Body of pancreas (tissue), 4 donors: ENCODE results near the gene FOSB.

ENCODE experiments used
- POLR2A ChIP-seq, 3 donors: fragments of 450-650 bp; IDR thresholded peaks; one replicate each; pipeline ENCODE4 v1.6.1; 2016; ENCODE audit warnings: antibody characterized with exemption in 3 of 3, mild to moderate bottlenecking in 2 of 3
- TF ChIP-seq, protein P1 (sequence below), 7 experiments: fragments of 450-650 bp in 4 of 7; fragments of 200-600 bp in 3 of 7; sonication (generic) in 3 of 7; IDR thresholded peaks; one replicate each; pipeline ENCODE4 v1.5.1; 2016 to 2019; ENCODE audit warnings: antibody characterized with exemption in 7 of 7

DNA sequence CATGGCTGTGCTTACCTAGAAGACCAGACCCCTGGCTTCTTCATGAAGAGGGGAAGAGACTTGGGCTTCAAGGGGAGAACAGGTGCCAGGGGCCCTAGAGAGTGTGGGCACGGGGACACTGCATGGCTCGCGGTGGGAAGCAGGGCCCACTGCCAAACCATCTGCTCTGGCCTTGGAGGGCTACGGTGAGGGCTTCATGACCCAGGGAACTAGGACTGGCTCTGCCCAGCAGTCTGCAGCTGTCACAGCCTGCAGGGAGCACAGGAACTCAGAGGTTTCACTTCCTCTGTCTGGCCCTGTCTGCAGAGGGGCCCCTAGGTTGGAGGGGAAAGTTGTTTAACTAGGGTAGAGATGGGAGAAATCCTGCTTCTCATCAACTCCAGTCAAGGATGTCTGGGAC, 48.4 kb upstream of the FOSB start:
- TF ChIP-seq POLR2A (IDR thresholded peaks at IDR 0.05) = no peak
- TF ChIP-seq, protein P1, sequence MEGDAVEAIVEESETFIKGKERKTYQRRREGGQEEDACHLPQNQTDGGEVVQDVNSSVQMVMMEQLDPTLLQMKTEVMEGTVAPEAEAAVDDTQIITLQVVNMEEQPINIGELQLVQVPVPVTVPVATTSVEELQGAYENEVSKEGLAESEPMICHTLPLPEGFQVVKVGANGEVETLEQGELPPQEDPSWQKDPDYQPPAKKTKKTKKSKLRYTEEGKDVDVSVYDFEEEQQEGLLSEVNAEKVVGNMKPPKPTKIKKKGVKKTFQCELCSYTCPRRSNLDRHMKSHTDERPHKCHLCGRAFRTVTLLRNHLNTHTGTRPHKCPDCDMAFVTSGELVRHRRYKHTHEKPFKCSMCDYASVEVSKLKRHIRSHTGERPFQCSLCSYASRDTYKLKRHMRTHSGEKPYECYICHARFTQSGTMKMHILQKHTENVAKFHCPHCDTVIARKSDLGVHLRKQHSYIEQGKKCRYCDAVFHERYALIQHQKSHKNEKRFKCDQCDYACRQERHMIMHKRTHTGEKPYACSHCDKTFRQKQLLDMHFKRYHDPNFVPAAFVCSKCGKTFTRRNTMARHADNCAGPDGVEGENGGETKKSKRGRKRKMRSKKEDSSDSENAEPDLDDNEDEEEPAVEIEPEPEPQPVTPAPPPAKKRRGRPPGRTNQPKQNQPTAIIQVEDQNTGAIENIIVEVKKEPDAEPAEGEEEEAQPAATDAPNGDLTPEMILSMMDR (IDR thresholded peaks at IDR 0.05) = no peak
